Measurements from ENCODE around the gene PDGFD. TPM values are rescaled to one million over a fixed set of nuclear protein-coding genes. Genes with fewer than 3 reads are reported as not detected.
A peak's percentile ranks its signal among the peaks of the same experiment; 100 is the strongest.

Gene PDGFD
- total RNA-seq, 3 donors from 2014 or later (not counting 1 experiment from before 2014, with no cell fraction given): 23.2 to 41.2 (median 33.1) TPM

DNA sequence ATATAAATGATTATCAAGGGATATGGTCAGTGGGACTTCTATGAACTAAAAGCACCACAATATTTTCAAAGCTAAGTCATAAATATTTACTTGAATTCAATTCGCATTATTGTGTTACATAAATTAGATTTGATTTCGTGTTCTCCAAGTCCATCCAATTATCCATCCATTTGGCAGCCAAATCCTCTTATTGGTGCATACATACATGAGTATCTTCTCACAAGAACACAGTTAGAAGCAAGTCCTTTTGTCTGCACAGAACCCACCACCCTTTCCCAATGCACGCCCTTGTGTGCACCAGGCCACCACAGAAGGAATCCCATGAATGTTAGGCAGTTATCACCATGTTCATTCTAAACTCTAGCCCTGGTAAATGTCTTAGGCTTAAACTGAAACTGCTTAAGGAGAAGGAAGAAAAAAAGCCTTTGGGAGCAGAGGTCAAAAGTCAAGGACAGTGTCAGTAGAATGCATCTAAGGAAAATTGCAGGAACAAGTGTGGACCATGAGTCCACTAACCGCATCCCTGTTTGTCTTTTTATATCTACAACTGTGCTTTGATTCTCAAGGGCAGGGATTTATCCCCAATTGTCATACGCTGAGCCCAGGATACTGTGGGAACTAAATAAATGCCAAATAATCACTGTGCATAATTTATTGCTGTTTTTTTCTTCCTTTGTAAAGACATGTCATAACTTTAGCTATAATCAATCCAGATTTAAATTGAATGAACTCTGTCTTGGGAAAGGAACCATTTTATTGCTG lies 235.7 kb downstream of the PDGFD start:
- Mint-ChIP-seq H3K27me3 (ENCODE audit: low read depth in 2 of 2) (no peaks in the 10 kb centered on the region), H3K27ac (no peak overlapping the region), H3K4me1 (peaks cover 26 to 29% of the 10 kb centered on the region in 2 donors), H3K36me3 (no peaks in the 10 kb centered on the region), H3K4me3 (no peak overlapping the region), H3K9me3 (no peaks in the 10 kb centered on the region)
- TF ChIP-seq, protein P1, sequence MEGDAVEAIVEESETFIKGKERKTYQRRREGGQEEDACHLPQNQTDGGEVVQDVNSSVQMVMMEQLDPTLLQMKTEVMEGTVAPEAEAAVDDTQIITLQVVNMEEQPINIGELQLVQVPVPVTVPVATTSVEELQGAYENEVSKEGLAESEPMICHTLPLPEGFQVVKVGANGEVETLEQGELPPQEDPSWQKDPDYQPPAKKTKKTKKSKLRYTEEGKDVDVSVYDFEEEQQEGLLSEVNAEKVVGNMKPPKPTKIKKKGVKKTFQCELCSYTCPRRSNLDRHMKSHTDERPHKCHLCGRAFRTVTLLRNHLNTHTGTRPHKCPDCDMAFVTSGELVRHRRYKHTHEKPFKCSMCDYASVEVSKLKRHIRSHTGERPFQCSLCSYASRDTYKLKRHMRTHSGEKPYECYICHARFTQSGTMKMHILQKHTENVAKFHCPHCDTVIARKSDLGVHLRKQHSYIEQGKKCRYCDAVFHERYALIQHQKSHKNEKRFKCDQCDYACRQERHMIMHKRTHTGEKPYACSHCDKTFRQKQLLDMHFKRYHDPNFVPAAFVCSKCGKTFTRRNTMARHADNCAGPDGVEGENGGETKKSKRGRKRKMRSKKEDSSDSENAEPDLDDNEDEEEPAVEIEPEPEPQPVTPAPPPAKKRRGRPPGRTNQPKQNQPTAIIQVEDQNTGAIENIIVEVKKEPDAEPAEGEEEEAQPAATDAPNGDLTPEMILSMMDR (IDR thresholded peaks at IDR 0.05): no peak
- Histone ChIP-seq H3K27me3 (ENCODE audit: control insufficient read depth, insufficient read depth, low read length) (no peaks in the 10 kb centered on the region), H3K36me3 (ENCODE audit: control insufficient read depth, insufficient read depth, low read length) (no peaks in the 10 kb centered on the region), H3K27ac (ENCODE audit: low read length) (no peak overlapping the region), H3K4me3 (ENCODE audit: low read length) (no peak overlapping the region), H3K4me1 (ENCODE audit: control insufficient read depth, insufficient read depth, low read length) (no peaks in the 10 kb centered on the region), H3K9me3 (ENCODE audit: control insufficient read depth, insufficient read depth, low read length) (no peaks in the 10 kb centered on the region)
- intact Hi-C loops (cut with micrococcal nuclease): loop anchor here (5.0 kb wide), 1 partner anchor 404 kb away; no protein-coding TSS in a partner anchor
- 90% methylated on average over 5 of the region's 5 CpGs for WGBS (ENCODE audit: insufficient coverage)
- ATAC-seq (no peak), DNase-seq (no peak)

DNA sequence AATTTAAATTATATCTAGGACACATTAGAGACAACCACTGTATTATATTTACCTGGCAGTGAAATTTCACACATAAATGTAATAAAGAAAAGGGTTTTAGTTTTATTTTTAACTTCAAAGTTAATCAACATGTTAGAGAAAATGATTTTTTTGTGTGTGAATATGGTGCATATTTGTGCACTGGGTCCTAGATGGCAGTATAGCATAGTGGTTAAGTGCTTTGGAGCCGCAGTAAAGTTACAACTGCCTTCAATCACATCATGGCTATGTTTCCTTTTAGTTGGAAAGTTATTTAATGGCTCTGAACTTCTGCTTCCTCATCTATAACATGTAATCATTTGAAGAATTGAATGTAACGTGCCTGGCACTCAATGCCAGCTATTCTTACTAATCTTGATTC lies 236.4 kb downstream of the PDGFD start:
- Histone ChIP-seq H3K36me3 (ENCODE audit: control insufficient read depth, insufficient read depth, low read length) (no peaks in the 10 kb centered on the region), H3K27ac (ENCODE audit: low read length) (no peak overlapping the region), H3K4me3 (ENCODE audit: low read length) (no peak overlapping the region), H3K9me3 (ENCODE audit: control insufficient read depth, insufficient read depth, low read length) (no peaks in the 10 kb centered on the region), H3K4me1 (ENCODE audit: control insufficient read depth, insufficient read depth, low read length) (no peaks in the 10 kb centered on the region), H3K27me3 (ENCODE audit: control insufficient read depth, insufficient read depth, low read length) (no peaks in the 10 kb centered on the region)
- peak in 2 of 3 donors; percentile 34 to 71 for ATAC-seq
- WGBS (ENCODE audit: insufficient coverage): 71% methylated on average over 1 of the region's 2 CpGs
- TF ChIP-seq, protein P1 (IDR thresholded peaks at IDR 0.05): peak; percentile 44
- peaks cover 26 to 29% of the 10 kb centered on the region in 2 donors for H3K4me1 Mint-ChIP-seq
- intact Hi-C loops (cut with micrococcal nuclease): loop anchor here (5.0 kb wide), 1 partner anchor 405 kb away; no protein-coding TSS in a partner anchor
- no peaks in the 10 kb centered on the region for H3K9me3 Mint-ChIP-seq
- H3K36me3 Mint-ChIP-seq: no peaks in the 10 kb centered on the region
- DNase-seq: peak in 1 of 2 donors; percentile 5
- H3K27me3 Mint-ChIP-seq (ENCODE audit: low read depth in 2 of 2): no peaks in the 10 kb centered on the region
- no peak overlapping the region for H3K27ac Mint-ChIP-seq
- no peak overlapping the region for H3K4me3 Mint-ChIP-seq

DNA sequence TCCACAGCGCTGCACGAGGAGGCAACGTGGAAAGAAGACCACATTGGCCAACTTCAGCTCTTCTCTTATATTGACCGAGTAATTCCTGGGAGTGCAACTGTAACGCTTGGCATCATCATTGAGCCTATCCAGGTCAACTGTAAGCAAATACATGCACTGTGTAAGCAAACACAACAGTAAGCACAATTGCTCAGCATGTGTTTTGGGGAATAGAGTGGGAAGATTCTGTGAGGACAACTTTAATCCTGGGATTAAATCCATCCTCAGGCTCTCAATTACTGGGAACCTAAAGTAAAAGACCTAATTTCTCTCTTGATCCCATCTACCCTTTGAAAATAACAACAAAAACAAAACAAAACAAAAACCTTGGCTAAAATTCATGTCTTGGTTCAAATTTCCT lies 237.0 kb downstream of the PDGFD start:
- H3K9me3 ChIP-seq (ENCODE audit: control insufficient read depth, insufficient read depth, low read length): no peaks in the 10 kb centered on the region
- WGBS (ENCODE audit: insufficient coverage): 90% methylated on average over 5 of the region's 5 CpGs
- peaks cover 26 to 29% of the 10 kb centered on the region in 2 donors for H3K4me1 Mint-ChIP-seq
- DNase-seq (no peak), ATAC-seq (no peak)
- intact Hi-C loops (cut with micrococcal nuclease): loop anchor here (5.0 kb wide), 1 partner anchor 405 kb away; no protein-coding TSS in a partner anchor
- no peaks in the 10 kb centered on the region for H3K36me3 Mint-ChIP-seq
- no peak overlapping the region for H3K27ac ChIP-seq (ENCODE audit: low read length)
- no peaks in the 10 kb centered on the region for H3K4me1 ChIP-seq (ENCODE audit: control insufficient read depth, insufficient read depth, low read length)
- H3K27ac Mint-ChIP-seq: no peak overlapping the region
- TF ChIP-seq, protein P1 (IDR thresholded peaks at IDR 0.05): no peak
- no peaks in the 10 kb centered on the region for H3K27me3 Mint-ChIP-seq (ENCODE audit: low read depth in 2 of 2)
- H3K36me3 ChIP-seq (ENCODE audit: control insufficient read depth, insufficient read depth, low read length): no peaks in the 10 kb centered on the region
- H3K4me3 ChIP-seq (ENCODE audit: low read length): no peak overlapping the region
- no peaks in the 10 kb centered on the region for H3K9me3 Mint-ChIP-seq
- H3K4me3 Mint-ChIP-seq: no peak overlapping the region
- no peaks in the 10 kb centered on the region for H3K27me3 ChIP-seq (ENCODE audit: control insufficient read depth, insufficient read depth, low read length)

Measured in natural killer cell (primary cell).